ENCODE data around the gene CCDC9.
A peak's percentile ranks its signal among the peaks of the same experiment; 100 is the strongest.

Gene CCDC9

DNA sequence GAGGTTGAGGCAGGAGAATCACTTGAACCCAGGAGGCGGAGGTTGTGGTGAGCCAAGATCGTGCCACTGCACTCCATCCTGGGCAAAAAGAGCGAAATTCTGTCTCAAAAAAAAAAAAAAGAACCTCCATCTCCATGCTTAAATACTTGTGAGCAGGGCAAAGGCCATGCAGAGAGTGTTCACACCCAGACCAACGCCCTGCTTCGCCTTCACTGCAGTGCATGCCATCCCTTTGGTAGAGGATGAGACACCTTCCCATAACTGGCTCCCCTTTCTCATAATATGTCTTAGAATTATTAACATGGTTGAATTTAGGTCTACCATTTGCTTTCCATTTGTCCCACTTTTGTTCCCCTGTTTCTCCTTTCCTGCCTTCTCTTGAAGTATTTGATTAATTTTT, 40.7 kb upstream of the CCDC9 start:
- no peak for ATAC-seq (ENCODE audit: low read depth)
- Histone ChIP-seq H3K36me3 (ENCODE audit: low read depth) (peaks cover 9% of the 10 kb centered on the region), H3K4me3 (ENCODE audit: severe bottlenecking) (no peak overlapping the region), H3K27me3 (ENCODE audit: insufficient read depth, poor library complexity, severe bottlenecking) (no peaks in the 10 kb centered on the region), H3K4me1 (ENCODE audit: insufficient read depth, poor library complexity, severe bottlenecking) (no peaks in the 10 kb centered on the region), H3K9me3 (ENCODE audit: severe bottlenecking) (no peaks in the 10 kb centered on the region), H3K27ac (ENCODE audit: poor library complexity, severe bottlenecking) (no peak overlapping the region)
- TF ChIP-seq, protein P1, sequence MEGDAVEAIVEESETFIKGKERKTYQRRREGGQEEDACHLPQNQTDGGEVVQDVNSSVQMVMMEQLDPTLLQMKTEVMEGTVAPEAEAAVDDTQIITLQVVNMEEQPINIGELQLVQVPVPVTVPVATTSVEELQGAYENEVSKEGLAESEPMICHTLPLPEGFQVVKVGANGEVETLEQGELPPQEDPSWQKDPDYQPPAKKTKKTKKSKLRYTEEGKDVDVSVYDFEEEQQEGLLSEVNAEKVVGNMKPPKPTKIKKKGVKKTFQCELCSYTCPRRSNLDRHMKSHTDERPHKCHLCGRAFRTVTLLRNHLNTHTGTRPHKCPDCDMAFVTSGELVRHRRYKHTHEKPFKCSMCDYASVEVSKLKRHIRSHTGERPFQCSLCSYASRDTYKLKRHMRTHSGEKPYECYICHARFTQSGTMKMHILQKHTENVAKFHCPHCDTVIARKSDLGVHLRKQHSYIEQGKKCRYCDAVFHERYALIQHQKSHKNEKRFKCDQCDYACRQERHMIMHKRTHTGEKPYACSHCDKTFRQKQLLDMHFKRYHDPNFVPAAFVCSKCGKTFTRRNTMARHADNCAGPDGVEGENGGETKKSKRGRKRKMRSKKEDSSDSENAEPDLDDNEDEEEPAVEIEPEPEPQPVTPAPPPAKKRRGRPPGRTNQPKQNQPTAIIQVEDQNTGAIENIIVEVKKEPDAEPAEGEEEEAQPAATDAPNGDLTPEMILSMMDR (IDR thresholded peaks at IDR 0.05; ENCODE audit: poor library complexity, severe bottlenecking), result no peak
- DNase-seq (ENCODE audit: low spot score), result no peak

DNA sequence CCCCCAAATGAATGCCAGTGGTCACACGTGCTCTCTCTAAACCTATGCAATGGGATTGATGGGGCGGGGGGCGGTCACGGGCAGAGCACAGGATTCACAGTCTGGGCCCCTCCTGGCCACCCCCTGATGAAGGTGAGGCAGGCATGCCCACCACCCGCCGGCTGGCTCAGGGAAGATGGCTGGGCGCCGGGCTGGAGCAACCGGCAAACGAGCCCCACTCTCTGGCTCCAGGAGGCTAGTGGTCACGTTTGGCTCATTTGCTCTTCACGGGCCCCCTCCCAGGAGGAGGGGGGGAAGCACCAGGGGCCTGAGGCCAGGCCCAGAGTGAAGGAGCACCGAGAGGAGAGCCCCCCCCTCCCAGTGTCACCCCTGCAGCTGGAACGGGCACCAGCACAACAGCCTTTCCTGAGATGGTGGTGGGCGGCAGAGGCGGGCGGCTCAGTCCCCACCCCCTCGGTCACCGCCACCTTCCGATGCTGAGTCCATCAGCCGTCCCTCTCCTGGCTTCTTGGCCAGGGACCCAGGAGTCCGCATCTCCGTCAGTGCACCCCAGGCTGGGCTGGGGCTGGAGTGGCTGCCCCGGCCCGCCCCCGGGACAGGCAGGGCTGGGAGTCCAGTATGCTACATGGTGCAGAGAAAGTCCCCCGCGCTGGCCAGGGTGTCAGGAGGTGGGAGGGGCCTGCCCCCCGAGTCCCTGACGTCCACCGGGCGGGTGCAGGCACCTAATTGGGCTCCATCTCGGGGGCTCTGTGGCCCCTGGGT, 35.1 kb upstream of the CCDC9 start:
- H3K27me3 ChIP-seq (ENCODE audit: insufficient read depth, poor library complexity, severe bottlenecking), result no peaks in the 10 kb centered on the region
- H3K27ac ChIP-seq (ENCODE audit: poor library complexity, severe bottlenecking), result no peak overlapping the region
- no peak overlapping the region for H3K4me3 ChIP-seq (ENCODE audit: severe bottlenecking)
- DNase-seq (ENCODE audit: low spot score) (no peak), ATAC-seq (ENCODE audit: low read depth) (no peak)
- TF ChIP-seq, protein P1 (IDR thresholded peaks at IDR 0.05; ENCODE audit: poor library complexity, severe bottlenecking), result no peak
- H3K36me3 ChIP-seq (ENCODE audit: low read depth), result peaks cover 27% of the 10 kb centered on the region
- H3K4me1 ChIP-seq (ENCODE audit: insufficient read depth, poor library complexity, severe bottlenecking), result no peaks in the 10 kb centered on the region
- H3K9me3 ChIP-seq (ENCODE audit: severe bottlenecking), result no peaks in the 10 kb centered on the region

GRCh38 chr19:47221890-47222289, 34.4 kb upstream of the CCDC9 start:
- peaks cover 5% of the 10 kb centered on the region for H3K4me1 ChIP-seq (ENCODE audit: insufficient read depth, poor library complexity, severe bottlenecking)
- ATAC-seq (ENCODE audit: low read depth), result no peak
- TF ChIP-seq, protein P1 (IDR thresholded peaks at IDR 0.05; ENCODE audit: poor library complexity, severe bottlenecking), result no peak
- no peaks in the 10 kb centered on the region for H3K9me3 ChIP-seq (ENCODE audit: severe bottlenecking)
- no peak for DNase-seq (ENCODE audit: low spot score)
- no peak overlapping the region for H3K27ac ChIP-seq (ENCODE audit: poor library complexity, severe bottlenecking)
- no peak overlapping the region for H3K4me3 ChIP-seq (ENCODE audit: severe bottlenecking)
- H3K36me3 ChIP-seq (ENCODE audit: low read depth), result peaks cover 27% of the 10 kb centered on the region
- H3K27me3 ChIP-seq (ENCODE audit: insufficient read depth, poor library complexity, severe bottlenecking), result no peaks in the 10 kb centered on the region

GRCh38 chr19:47225746-47226425, 30.4 kb upstream of the CCDC9 start:
- Histone ChIP-seq H3K27ac (ENCODE audit: poor library complexity, severe bottlenecking) (peak overlapping the region; percentile 93), H3K4me3 (ENCODE audit: severe bottlenecking) (peak overlapping the region; percentile 50), H3K9me3 (ENCODE audit: severe bottlenecking) (no peaks in the 10 kb centered on the region), H3K36me3 (ENCODE audit: low read depth) (peaks cover 21% of the 10 kb centered on the region), H3K4me1 (ENCODE audit: insufficient read depth, poor library complexity, severe bottlenecking) (peaks cover 7% of the 10 kb centered on the region), H3K27me3 (ENCODE audit: insufficient read depth, poor library complexity, severe bottlenecking) (no peaks in the 10 kb centered on the region)
- ATAC-seq (ENCODE audit: low read depth), result peak; percentile 57
- TF ChIP-seq, protein P1 (IDR thresholded peaks at IDR 0.05; ENCODE audit: poor library complexity, severe bottlenecking), result peak; percentile 37
- no peak for DNase-seq (ENCODE audit: low spot score)
